Activated CD4-positive, alpha-beta T cell treated with anti-CD3 and anti-CD28 coated beads for 4 hours (primary cell): ENCODE results near the gene BCOR.

Experiments
- DNase-seq, 2 donors: peaks; one replicate each; pipeline ENCODE4 v3.0.0-alpha.2; 2020

BCOR gene

DNA sequence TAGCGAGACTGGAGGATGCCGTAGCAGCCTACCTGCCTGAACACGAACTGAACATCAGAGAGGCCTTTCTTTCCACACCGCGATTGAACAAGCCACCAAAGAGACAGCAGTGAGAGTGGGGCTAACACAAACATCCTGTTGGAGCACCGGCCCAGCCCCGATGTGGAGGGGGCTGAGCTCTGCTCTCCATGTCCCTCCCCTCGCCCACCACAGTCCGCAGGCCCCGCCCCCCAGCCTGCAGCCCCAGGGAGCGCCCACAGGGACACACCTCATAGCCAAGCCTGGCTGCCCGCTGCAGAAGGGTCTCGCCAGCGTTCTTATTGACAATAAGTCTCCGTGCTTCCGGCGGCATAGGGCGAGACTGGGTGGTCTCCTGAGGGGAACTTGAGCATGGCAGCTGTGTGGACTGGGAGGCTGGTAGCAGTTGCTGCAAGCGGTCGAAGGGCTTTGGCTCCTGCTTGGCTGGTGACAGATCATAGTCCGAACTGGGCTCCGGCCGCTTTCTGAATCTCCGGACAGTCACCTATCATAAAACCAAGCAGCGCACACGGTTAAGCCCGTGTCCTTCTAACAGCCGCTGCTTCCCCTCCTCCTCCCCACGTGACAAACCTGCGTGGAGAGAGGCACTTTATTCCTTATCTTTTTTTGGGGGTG lies 35.8 kb downstream of the BCOR start:
- DNase-seq: no peak

DNA sequence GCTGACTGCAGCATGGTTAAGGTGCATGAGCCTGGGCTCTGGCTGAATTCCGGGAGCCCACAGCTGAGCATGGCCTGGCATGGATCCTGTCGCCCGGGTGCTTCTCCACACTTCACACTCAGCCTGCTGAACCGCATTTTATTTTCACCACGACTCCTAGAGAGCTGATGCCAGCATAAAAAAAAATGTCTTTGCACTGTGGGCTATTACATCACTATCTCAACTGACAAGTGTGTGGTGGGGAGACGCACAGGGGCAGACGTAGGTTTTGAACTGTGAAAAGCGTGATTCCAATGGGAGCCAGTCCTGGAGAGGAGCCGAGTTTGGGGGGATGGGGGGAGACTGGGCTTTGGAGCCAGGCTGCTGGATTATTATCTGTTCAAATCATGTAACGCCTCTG lies 36.8 kb downstream of the BCOR start:
- no peak for DNase-seq

DNA sequence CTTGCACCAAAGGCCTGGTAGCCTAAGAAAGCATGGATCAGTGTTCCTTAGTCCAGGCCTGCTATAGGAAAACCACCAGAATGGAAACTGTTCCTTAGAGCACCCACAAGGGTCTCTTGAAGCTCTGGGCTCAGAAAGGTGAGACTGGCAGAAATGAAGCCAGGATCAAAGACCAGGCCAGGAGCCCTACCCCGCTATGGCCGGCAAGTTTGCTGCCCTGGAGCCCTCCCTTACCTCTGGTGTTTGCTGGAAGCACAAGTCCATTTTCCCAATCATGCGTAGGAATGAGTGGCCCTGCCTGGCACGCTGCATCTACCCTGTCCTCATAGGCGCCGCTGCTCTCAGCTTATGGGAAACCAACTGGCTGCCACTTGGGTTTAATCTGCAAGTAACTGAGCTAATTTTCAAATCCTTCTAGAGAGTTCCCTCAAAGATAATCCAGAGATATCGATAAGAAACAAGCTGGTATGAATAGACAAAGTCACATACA lies 37.4 kb downstream of the BCOR start:
- DNase-seq: no peak

DNA sequence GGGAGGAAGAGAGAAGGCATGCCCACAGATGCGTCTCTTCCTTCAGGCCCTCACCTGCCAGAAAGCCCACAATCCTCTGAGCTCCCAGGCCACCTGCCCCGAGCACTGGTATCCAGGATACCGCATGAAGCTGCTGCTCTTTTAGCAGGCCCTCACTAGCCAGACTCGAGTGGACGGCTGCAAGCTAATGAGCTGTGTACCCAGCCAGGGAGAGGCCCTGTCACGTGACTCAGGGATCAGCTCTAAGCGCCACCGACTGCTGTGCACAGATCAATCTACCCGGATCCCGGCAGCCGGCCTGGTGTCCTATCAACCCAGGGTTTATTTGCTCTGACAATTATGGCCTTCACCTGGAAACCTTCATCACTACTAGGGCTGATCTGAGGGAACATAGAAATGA lies 39.0 kb downstream of the BCOR start:
- DNase-seq: no peak

DNA sequence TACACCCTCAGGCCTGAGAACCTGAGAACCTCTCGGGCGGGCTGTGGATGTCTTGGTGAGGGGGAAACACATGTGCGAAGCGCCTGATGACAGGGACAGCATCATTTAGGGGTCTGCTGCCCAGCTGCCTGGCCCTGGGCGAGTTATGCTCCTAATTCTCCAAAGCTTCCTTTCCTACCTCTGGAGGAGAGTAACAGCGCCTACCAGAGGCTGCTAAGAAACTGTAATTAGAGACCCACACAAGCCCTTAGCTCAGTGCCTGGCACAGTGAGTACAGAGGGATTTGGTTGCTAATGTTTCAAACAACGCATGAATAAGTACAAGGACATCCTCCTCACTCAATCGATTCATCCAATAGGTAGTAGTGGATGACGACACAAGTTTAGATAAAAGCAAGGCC lies 40.4 kb downstream of the BCOR start:
- DNase-seq: no peak

DNA sequence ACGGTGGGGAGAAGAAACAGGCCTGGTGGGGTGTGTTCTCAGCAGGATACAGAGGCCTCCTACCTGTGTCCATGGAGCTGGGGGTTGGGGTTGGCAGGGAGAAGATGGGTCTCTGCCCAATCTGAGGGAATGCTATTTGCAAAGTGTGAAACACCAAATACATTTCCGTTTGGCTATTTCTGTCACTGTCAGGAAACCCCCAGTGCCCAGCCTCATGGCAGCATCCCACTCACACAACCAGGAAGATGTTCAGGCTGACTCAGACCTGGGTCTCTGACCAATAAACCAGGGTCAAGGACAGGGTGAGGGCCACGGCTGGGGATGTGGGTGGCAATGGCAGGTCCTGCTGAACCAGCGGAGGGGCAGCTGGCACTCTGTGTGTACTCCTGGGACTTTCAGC lies 41.3 kb downstream of the BCOR start:
- no peak for DNase-seq

DNA sequence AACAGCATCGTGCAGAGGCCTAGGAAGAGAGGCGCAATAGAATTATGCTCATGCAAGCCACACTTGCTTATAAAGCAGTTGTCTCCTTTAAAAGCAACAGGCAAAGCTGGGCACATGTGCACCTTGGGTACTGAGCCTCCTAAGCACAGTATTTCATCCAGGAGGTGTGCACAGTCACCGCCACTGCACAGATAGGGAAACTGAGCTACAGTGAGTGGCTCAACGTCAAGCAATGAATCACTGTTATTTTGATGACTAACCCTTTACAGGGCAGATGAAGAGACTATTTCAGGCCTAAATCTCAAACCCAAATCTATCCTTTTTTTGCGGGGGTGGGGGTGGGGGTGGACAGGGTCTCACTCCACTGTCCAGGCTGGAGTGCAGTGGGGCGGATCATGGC lies 42.3 kb downstream of the BCOR start:
- DNase-seq: no peak

DNA sequence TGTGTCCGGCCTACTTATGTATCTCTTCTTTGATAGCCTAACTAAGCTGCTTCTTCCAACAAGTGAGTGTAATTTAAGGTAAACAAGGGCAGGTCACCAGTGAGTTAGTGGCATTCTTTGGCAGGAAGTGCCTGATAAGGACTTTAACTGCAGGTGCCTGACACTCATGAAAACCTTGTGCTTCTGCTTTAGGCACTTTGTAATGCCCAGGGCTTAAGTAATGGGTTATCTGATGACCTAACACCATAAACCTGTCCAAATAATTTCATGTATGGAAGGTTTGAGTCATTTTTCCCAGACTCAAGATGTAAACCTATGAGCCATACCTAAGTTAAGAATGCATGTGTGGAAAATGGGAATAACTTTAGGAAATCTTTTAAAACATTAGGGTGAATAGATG lies 43.0 kb downstream of the BCOR start:
- no peak for DNase-seq

DNA sequence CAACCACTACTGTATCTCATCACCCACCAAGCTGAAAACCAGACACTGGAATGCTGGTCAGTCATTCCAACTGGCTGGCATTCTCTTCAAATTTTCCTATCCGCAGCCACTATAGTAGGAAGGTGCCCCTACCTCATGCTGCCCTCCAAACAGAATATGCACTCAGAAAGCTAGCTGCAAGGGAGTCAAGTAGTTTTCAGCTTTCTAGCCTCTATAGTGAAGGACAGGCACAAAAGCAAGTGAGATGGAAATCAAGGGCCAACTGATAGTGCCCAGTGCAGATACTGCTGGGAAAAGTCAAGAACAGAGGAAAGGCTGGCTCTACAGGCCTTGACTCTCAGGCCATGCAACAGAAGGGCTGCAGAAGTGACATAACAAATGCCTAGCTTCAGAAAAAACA lies 47.2 kb downstream of the BCOR start:
- no peak for DNase-seq

DNA sequence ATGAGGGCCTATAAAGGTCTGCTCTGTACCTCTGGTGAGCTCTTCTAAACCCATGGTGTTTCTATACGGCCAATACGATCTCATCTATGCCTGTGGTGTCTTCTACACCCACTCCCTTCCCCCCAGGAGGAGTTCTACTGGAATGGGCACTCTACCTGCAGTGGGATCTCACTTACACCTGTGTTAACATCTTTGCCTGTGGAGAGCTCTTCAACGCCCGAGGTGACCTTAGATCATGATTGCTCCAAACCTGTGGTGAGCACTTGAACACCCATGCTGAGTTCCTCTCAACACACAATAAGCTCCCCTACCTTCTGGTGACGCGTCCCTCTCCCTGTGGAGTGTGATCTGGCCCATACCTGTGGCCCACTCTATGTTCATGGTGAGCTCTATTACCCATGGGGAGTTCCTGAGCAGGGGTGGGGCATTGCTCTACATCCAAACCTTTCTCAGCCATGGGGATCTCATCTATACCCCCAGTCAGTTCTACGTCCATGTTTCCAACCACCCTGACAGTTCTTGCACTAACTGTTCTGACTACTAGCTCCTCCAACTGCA lies 48.6 kb downstream of the BCOR start:
- DNase-seq: no peak

DNA sequence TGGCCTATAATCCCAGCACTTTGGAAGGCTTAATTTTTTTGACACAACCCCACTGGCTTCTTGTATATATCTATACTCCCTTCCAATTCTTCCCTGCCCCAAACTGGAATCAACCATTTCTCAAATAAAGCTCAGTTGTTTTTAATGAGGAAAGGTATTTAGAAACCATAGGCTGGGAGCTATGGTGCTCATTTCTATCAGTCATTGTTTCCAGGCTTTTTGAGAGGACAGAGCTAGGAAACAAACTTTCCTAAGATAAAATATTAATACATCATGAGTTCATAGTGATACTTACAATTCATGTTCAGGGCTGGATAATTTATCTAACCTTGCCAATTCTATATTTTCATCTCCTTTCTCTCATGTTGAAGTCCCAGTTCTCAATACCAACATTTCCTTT lies 50.3 kb downstream of the BCOR start:
- DNase-seq: no peak

DNA sequence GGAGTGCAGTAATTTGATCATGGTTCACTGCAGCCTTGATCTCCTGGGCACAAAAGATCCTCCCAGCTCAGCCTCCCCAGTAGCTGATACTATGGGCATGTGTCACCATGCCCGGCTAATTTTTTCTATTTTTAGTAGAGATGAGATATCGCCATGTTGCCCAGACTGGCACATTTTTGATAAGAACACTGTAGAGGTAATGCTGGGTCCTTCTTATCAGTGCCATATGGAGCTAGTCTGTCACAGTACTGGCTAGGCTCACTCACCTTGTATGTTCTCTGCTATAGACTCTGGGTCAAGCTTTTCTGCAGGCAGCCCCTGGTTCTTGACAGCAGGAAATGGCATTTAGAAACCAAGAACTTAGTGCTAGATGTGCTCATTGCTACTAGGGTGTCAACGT lies 53.9 kb downstream of the BCOR start:
- DNase-seq: no peak

DNA sequence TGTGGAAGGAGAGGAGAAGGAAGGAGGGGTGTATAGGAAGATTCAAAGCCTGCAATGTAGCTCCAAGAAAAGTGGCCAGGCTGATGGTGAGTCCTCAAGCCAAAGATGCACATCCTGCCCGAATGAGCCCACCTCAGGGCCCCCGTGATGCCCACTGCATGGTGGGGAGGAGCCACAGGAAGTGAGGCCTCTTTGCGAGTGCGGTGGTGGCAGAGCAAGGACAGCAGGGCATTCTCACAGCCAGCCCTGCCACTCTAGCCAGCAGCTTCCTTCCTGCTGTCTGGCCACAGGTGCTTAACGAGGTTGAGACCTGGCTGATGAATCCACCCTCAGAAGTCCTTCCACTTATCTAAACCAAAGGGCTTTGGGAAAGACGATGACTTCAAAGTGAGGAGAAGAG lies 55.8 kb downstream of the BCOR start:
- DNase-seq: no peak

DNA sequence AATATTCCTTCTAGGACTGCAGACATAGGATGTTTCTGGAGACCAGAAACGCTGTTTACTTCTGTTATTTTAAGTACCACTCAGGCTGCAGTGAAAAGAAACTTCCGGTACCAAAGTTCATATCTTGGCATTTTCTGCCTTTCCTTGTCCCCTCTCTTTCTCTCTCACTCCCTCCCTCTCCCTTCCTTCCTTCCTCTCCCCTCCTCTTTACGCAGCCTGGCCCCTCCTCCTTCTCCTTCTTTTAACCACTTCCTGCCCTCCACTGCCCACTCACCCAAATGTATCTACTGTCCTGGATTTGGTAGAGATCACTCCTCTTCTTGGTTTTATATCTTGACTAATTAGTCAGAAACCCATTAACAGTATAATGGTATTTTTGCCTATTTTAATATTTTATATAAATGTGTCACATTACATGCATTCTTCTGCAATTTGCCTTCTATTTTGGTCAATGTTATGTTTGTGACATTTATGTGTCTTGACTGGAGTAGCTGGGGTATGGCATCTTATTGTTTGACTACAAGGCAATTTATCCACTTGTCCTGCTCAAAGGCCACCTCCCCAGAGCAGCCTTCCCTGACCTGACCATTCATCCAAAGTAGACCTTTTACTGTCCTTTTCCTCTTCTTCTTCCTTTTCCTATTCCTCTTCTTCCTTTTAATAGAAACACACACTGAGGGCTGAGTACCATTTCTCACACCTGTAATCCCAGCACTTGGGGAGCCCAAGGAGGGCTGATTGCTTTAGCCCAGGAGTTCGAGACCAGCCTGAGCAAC lies 56.9 kb downstream of the BCOR start:
- DNase-seq: no peak

DNA sequence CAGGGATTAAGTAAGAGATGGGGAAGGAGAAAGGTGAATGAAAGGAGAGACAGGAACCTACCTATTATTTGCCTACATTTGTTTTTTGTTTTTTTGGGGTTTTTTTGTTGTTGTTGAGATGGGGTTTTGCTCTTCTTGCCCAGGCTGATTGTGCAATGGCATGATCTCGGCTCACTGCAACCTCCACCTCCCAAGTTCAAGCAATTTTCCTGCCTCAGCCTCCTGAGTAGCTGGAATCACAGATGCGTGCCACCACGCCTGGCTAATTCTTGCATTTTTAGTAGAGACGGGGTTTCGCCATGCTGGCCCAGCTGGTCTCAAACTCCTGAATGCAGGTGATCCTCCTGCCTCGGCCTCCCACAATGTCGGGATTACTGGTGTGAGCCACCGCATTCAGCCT lies 57.9 kb downstream of the BCOR start:
- DNase-seq: no peak

DNA sequence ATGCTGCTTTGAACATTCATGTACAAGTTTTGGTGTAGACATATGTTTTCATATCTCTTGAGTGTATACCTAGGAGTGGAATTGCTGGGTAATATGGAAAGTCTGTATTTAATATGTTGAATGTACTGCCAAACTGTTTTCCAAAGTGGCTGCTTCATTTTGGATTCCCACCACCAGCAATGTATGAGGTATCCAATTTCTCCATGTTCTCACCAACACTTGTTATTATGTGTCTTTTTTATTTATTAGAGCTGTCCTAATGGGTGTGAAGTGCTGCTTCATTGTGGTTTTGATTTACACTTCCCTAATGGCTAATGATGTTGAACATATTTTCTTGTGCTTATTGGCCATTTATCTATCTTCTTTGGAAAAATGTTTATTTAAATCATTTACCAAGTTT lies 60.4 kb downstream of the BCOR start:
- no peak for DNase-seq

DNA sequence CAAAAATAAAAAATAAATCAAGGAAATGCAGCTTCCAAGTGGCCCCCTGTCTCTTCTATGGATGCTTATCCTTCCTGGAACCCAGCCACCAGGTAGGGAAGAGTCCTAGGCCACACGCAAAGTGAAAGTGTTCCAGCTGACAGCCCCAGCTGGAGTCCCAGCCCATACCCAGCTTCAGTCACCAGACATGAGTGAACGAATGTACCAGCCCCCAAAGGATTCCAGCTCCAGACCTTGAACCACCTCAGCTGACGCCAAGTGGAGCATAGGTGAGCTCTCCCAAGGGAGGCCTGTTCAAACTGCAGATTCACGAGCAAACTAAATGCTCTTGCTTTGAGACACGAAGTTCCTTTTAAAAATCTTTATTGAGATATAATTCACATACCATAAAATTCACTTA lies 62.0 kb downstream of the BCOR start:
- DNase-seq: no peak

DNA sequence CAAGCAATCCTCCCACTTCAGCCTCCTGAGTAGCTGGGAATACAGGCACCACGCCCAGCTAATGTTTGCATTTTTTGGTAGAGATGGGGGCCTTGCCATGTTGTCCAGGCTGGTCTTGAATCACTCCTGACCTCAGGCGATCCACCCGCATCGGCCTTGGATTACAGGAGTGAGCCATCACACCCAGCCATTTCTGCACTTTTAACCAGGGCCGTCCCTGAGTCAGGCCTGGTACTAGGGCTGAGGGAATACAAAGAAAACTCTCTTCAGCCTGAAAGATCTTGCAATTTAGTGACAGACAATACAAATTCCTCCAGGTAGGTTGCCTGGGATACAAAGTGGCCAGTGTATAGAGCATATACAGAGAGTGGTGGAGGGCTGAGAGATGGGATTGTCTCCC lies 65.8 kb downstream of the BCOR start:
- DNase-seq: no peak

DNA sequence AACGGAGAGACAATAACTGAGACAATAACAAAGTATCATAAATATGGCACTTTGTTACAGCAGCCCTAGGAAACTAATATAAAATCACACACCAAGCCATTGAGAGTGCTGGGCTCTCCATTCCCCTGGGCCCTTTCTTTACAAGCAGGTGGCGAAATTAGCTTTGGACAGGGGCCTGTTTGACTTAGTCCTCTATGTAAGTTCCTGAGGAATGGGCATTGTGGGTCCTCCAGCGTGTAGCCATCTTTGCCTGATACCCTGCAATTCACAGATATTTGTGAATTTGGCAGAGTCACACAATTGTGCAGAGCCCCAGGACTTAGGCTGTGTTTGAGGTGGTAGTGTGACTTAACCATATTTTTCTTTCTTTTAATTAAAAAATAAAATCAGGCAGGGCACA lies 67.6 kb downstream of the BCOR start:
- no peak for DNase-seq

DNA sequence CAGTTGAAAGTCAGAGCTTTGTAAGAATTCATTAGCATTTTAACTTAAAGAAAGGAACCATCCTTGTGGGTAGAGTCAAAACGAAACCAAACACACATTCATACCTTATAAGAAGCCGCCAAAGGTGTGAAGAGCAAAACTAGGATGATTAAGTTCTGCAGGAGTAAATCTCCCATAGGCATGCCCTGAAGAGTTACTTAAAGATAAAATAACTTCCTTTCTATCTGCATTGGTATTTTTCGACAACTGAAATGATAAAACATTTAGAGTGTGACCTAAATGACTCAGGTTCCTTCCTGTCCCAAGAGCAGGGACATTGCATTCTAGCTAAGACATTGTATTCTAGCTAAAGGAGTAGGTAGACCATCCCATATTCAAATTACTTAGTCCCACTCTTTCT lies 75.3 kb downstream of the BCOR start:
- DNase-seq: no peak

DNA sequence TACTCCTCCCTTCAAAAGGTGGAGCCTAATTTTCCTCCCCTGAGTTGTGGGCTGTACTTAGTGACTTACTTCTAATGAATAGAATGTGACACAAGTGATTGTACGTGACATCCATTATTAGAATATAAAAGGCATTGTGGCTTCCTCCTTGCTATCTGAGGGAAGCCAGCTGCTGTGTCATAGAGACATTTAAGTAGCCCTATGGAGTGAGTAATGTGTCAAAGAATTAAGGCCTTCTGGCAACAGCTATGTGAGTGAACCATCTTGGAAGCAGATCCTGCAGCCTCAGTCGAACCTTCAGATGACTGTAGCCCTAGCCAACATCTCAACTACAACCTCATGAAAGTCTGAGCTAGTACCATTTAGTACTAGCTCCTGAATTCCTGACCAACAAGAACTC lies 76.1 kb downstream of the BCOR start:
- DNase-seq: no peak

DNA sequence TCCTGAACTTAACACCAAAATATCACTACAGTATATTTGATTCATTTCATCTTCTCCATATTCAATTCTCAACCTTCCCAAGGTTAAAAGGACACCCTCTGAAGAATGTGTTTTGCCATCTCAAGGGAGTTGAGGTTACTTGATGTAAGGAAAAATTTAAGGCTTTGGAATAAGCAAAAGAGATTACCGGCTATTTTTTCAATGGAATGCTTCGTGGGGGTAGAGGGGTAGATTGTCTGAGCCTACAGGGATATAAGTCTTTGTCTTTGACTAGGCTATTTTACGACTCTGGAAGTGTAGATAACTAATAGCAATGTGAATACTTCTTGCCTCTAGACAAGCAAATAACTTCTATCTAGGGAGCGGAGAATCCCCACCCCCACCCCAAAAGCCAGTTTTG lies 78.2 kb downstream of the BCOR start:
- DNase-seq: no peak

DNA sequence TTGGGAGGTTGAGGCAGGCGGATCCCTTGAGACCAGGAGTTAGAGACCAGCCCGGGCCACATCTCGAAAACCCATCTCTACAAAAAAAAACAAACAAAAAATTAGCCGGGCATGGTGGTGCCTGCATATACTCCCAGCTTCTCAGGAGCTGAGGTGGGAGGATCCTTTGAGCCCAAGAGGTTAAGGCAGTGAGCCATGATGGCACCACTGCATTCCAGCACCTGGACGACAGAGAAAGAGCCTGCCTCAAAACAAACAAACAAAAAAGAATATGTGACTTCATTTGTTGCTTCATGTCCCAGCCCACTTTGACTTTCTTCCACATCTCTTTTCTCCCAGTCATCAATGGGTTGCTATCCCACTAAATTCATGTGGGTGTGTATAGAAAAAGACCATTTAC lies 79.7 kb downstream of the BCOR start:
- DNase-seq: no peak

DNA sequence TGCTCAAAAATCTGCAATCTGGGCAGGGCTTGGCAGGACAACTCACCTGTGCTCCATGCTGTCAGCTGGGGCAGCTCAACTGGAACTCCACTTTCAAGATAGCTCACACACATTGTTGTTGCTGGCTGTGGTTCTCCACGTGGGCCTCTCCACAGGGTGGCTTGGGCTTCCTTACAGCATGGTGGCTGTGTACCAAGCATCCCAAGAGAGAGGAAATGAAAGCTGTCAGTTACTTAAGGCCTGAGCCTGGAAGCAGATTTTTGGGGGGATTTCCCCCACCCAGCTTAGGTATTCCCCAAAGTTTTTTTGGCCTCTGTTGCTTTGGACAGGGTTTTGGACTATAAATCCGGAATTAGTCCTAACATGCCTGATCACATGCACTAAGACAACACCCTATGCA lies 81.0 kb downstream of the BCOR start:
- DNase-seq: no peak

DNA sequence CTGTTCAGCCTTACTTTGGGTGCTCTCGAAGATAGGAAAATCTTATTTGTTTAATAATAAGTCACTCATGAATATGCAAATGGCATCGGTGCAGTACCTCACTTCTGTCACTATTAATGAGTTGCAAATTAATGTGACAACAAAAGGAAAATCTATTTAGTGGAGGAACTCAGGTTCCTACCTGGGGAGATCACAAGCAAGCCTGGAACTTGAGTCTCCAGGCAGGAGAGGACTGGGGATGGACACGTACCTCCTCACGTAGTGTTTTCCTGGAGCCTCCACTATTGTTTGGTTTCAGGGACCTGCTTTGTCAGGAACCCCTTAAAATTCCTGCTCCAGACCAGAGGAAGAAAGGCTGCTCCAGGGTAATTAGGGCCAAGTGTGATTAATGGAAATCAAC lies 82.1 kb downstream of the BCOR start:
- no peak for DNase-seq
